OCI-LY7 (cell line): Measurements from ENCODE around the gene PMM2. TPM values are rescaled to one million over a fixed set of nuclear protein-coding genes. Genes with fewer than 3 reads are reported as not detected.
"Not testable (repeated sequence)": the region's sequence is repeated elsewhere in the genome, so short reads cannot be mapped to it uniquely, and the experiment has no call there.

Experiments
- BruUV-seq: library from RNA; stranded (reverse); fragments of 400-500 nt; replicated peaks from 2 replicates; lab custom pipeline; 2021; lab: Mats Ljungman, UMichigan
- CTCF ChIA-PET: fragments of 300-600 bp; sonication (Branson Sonifier 250); formaldehyde crosslinking; loops from one replicate; lab custom pipeline; 2022; ENCODE audit warnings: antibody characterized with exemption; ENCODE audit not compliant: unreplicated experiment; lab: Charles Lee
- POLR2A ChIA-PET: fragments of 300-600 bp; sonication (Branson Sonifier 250); formaldehyde crosslinking; loops from one replicate; lab custom pipeline; 2022; ENCODE audit warnings: antibody characterized with exemption; lab: Charles Lee
- DNase-seq: peaks from one replicate; pipeline ENCODE4 v3.0.0-alpha.2; 2015; ENCODE audit warnings: low spot score
- H2AFZ ChIP-seq: fragments of 200-600 bp; sonication (generic), shearing (Covaris generic); 2 replicates; pipeline ENCODE4 v1.6.1; 2014; ENCODE audit warnings: mild to moderate bottlenecking, antibody characterized with exemption, low read length, moderate library complexity
- H3K27ac ChIP-seq: fragments of 200-600 bp; sonication (generic); 2 replicates; pipeline ENCODE4 v1.5.1; 2014; ENCODE audit warnings: mixed run types, low read depth, mild to moderate bottlenecking, moderate library complexity, low read length, inconsistent platforms; ENCODE audit not compliant: poor library complexity, severe bottlenecking
- H3K36me3 ChIP-seq: fragments of 200-600 bp; sonication (generic); 2 replicates; pipeline ENCODE4 v1.6.1; 2014; ENCODE audit warnings: mild to moderate bottlenecking, antibody characterized with exemption, low read length, moderate library complexity, mixed read lengths; ENCODE audit not compliant: insufficient read depth
- H3K4me1 ChIP-seq: fragments of 200-600 bp; sonication (generic); 2 replicates; pipeline ENCODE4 v1.5.1; 2014; ENCODE audit warnings: mild to moderate bottlenecking, low read length; ENCODE audit not compliant: insufficient read depth, poor library complexity, severe bottlenecking
- H3K4me2 ChIP-seq: fragments of 200-600 bp; sonication (generic); 2 replicates; pipeline ENCODE4 v1.6.1; 2014; ENCODE audit warnings: mild to moderate bottlenecking, low read length
- H3K4me3 ChIP-seq: fragments of 200-600 bp; sonication (generic); 2 replicates; pipeline ENCODE4 v1.5.1; 2014; ENCODE audit warnings: mild to moderate bottlenecking, low read depth, low read length; ENCODE audit not compliant: poor library complexity, severe bottlenecking
- H3K79me2 ChIP-seq: fragments of 200-600 bp; sonication (generic); 2 replicates; pipeline ENCODE4 v1.6.1; 2016; ENCODE audit warnings: low read depth, mild to moderate bottlenecking, low read length, moderate library complexity, mixed read lengths; ENCODE audit not compliant: insufficient read depth
- H3K9me2 ChIP-seq: fragments of 200-600 bp; sonication (generic); 2 replicates; pipeline ENCODE4 v1.6.1; 2016; ENCODE audit warnings: mild to moderate bottlenecking, low read length, mixed read lengths; ENCODE audit not compliant: insufficient read depth
- H3K9me3 ChIP-seq: fragments of 200-600 bp; sonication (generic); 2 replicates; pipeline ENCODE4 v1.6.1; 2014; ENCODE audit warnings: mild to moderate bottlenecking, mixed run types, low read length, mixed read lengths
- H4K20me1 ChIP-seq: fragments of 200-600 bp; sonication (generic); 2 replicates; pipeline ENCODE4 v1.6.1; 2014; ENCODE audit warnings: mild to moderate bottlenecking, antibody characterized with exemption, low read length, moderate library complexity, mixed read lengths; ENCODE audit not compliant: insufficient read depth
- CTCF ChIP-seq: fragments of 200-600 bp; sonication (generic); conservative IDR thresholded peaks from 2 replicates; pipeline ENCODE4 v1.5.1; 2014; ENCODE audit warnings: mild to moderate bottlenecking, antibody characterized with exemption, low read length, moderate library complexity, mixed read lengths
- EZH2phosphoT487 ChIP-seq: fragments of 200-600 bp; sonication (generic); IDR thresholded peaks from 2 replicates; pipeline ENCODE4 v1.6.1; 2018; ENCODE audit warnings: low read depth, borderline replicate concordance, mild to moderate bottlenecking, mixed run types, antibody characterized with exemption, low read length, moderate library complexity, mixed read lengths
- intact Hi-C: fragments of 100-400 bp; cut with micrococcal nuclease; formaldehyde crosslinking; loops from one replicate; pipeline ENCODE4 v1.10.0; 2022; ENCODE audit not compliant: unreplicated experiment
- total RNA-seq, 2 experiments: library from RNA; depleted of rRNA in 1 of 2; stranded (reverse); fragments of >200 nt in 1 of 2; shearing (Covaris generic) in 1 of 2; gene quantifications; 2 replicates each; pipeline ENCODE4 v1.2.3, GENCODE V29; 2014 to 2022

Gene PMM2
- total RNA-seq, 2 experiments from 2014 or later: 39.1 to 53.9 TPM

- POLR2A ChIA-PET: no interaction called here
- no peaks in the 10 kb centered on the region for H3K9me3 ChIP-seq
- no TSS peak for BruUV-seq
- CTCF ChIA-PET: no interaction called here
- H3K79me2 ChIP-seq: no peaks in the 10 kb centered on the region
- peaks cover 6% of the 10 kb centered on the region for H3K4me1 ChIP-seq
- no peak overlapping the region for H3K27ac ChIP-seq
- TF ChIP-seq CTCF: no peak
- intact Hi-C loops: no loop called here
- no peak overlapping the region for H3K4me2 ChIP-seq
- H3K9me2 ChIP-seq: no peaks in the 10 kb centered on the region
- H3K4me3 ChIP-seq: no peak overlapping the region
- no peaks in the 10 kb centered on the region for H4K20me1 ChIP-seq
- no peak overlapping the region for H2AFZ ChIP-seq
- no peak for DNase-seq
- H3K36me3 ChIP-seq: peaks cover 50% of the 10 kb centered on the region
Measured at GRCh38 chr16:8831871-8832716, 34.5 kb downstream of the PMM2 start.

- Histone ChIP-seq H3K4me1 (peaks cover 6% of the 10 kb centered on the region), H3K9me3 (no peaks in the 10 kb centered on the region), H3K4me3 (no peak overlapping the region), H3K27ac (no peak overlapping the region), H3K4me2 (no peak overlapping the region), H2AFZ (no peak overlapping the region), H3K79me2 (no peaks in the 10 kb centered on the region), H4K20me1 (no peaks in the 10 kb centered on the region), H3K36me3 (peaks cover 50% of the 10 kb centered on the region), H3K9me2 (no peaks in the 10 kb centered on the region)
- TF ChIP-seq EZH2phosphoT487: no peak
- TF ChIP-seq CTCF: no peak
- ChIA-PET POLR2A (no interaction called here), CTCF (no interaction called here)
- DNase-seq: no peak
- intact Hi-C loops: no loop called here
- BruUV-seq: no TSS peak
Measured at GRCh38 chr16:8832717-8833105, 35.1 kb downstream of the PMM2 start.

- H3K79me2 ChIP-seq, H3K4me3 ChIP-seq, CTCF ChIA-PET, H3K27ac ChIP-seq, H3K4me1 ChIP-seq, H3K4me2 ChIP-seq, POLR2A ChIA-PET, BruUV-seq, H2AFZ ChIP-seq, intact Hi-C loops, H3K9me3 ChIP-seq, H3K9me2 ChIP-seq, H4K20me1 ChIP-seq, DNase-seq: not testable (repeated sequence)
- peaks cover 11% of the 10 kb centered on the region for H3K36me3 ChIP-seq
Measured at GRCh38 chr16:8836797-8837196, 39.2 kb downstream of the PMM2 start.

GRCh38 chr16:8837594-8837993 lies 40.0 kb downstream of the PMM2 start:
- H3K4me2 ChIP-seq, intact Hi-C loops, DNase-seq, H3K9me2 ChIP-seq, H2AFZ ChIP-seq, H3K4me1 ChIP-seq, H4K20me1 ChIP-seq, H3K4me3 ChIP-seq, BruUV-seq, H3K27ac ChIP-seq, CTCF ChIA-PET, H3K36me3 ChIP-seq, H3K79me2 ChIP-seq, H3K9me3 ChIP-seq: not testable (repeated sequence)
- POLR2A ChIA-PET: interaction anchor here (0.6 kb wide), 1 partner anchor 251 kb away, joined by 3 read pairs; no protein-coding TSS in a partner anchor

GRCh38 chr16:8842016-8842415 lies 44.4 kb downstream of the PMM2 start:
- not testable (repeated sequence) for BruUV-seq, H3K27ac ChIP-seq
- peaks cover 18% of the 10 kb centered on the region for H3K36me3 ChIP-seq

More at GRCh38 chr16:8842016-8842415, 44.4 kb downstream of the PMM2 start:
- CTCF ChIA-PET, H3K79me2 ChIP-seq, POLR2A ChIA-PET, H3K4me1 ChIP-seq, H3K9me3 ChIP-seq, intact Hi-C loops, H3K4me3 ChIP-seq, H2AFZ ChIP-seq, H3K9me2 ChIP-seq, H3K4me2 ChIP-seq, H4K20me1 ChIP-seq, DNase-seq: not testable (repeated sequence)
